ELF-1 (cell line): Measurements from ENCODE around the gene ADGRF1.

Experiments used
- DNase-seq: peaks from one replicate; pipeline ENCODE4 v3.0.0-alpha.2; 2016; ENCODE audit warnings: low read depth, low spot score

Gene ADGRF1

GRCh38 chr6:46983007-46983411, 59.1 kb downstream of the ADGRF1 start:
- peak; percentile 44 for DNase-seq

- DNase-seq, result no peak
Measured at GRCh38 chr6:46979206-46979605, 62.9 kb downstream of the ADGRF1 start.

GRCh38 chr6:46974786-46975185, 67.3 kb downstream of the ADGRF1 start:
- no peak for DNase-seq

- DNase-seq, result no peak
Measured at GRCh38 chr6:46973029-46973428, 69.1 kb downstream of the ADGRF1 start.

GRCh38 chr6:46972531-46972930, 69.6 kb downstream of the ADGRF1 start:
- no peak for DNase-seq

GRCh38 chr6:46969206-46969605, 72.9 kb downstream of the ADGRF1 start:
- no peak for DNase-seq

GRCh38 chr6:46967826-46968349, 74.2 kb downstream of the ADGRF1 start:
- DNase-seq, result no peak

GRCh38 chr6:46964716-46965519, 77.2 kb downstream of the ADGRF1 start:
- no peak for DNase-seq

GRCh38 chr6:46963626-46964025, 78.5 kb downstream of the ADGRF1 start:
- DNase-seq, result peak; percentile 33

DNA sequence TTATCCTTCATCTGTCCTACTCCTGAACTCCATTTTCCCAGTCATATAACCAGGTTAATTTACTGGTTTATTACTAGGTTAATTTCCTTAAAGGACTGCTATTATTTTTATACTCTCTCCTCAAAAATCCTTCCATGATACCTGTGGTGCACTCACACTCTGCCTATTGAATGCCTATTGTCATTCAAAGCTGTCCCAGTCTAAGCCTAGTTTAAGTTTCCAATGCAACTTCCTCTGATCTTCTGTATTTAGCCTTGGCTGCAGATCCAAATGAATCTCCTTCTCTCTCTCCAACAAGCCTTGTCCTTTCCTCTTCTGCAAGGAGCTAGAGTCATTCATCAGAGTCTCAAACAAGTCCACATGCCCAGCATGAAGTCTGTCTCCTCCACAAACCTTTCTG, 79.1 kb downstream of the ADGRF1 start:
- DNase-seq, result no peak

DNA sequence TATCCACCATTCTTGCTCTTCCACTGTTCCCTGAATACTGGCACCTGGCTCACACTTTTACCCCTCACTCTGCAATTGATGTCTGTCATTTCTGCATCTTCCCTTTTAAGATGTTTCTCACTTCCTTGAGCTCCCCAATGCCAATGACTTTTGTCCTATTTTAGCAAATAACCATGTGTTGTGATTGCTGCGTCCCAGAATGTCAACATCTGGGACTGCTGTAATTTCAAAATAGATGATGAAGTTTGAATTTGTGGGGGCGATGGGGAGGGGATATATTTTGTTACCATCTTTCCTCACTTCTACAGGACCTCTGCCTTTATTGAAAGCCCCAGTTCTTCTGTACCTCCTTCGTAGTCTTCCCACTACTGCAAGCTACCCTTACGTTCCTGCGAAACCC, 80.4 kb downstream of the ADGRF1 start:
- no peak for DNase-seq

- no peak for DNase-seq
Measured at GRCh38 chr6:46961232-46961631, 80.9 kb downstream of the ADGRF1 start.

DNA sequence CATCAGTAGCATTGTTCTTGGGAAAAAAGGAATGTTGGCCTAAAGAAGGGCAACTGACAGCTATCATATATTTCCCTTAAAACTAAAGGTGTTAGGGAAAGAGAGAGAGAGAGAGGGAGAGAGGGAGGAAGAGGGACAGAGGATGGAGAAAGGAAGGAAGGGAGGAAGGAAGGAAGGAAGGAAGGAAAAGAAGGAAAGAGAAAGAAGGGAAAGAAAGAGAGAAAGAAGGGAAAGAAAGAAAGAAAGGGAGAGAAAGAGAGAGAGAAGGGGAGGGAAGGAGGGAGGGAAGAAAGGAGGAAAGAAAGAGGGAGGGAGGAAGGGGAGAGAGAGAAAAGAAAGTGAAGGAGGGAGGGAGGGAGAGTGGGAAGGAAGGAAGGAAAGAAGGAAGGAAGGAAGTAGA, 82.7 kb downstream of the ADGRF1 start:
- DNase-seq, result no peak

DNA sequence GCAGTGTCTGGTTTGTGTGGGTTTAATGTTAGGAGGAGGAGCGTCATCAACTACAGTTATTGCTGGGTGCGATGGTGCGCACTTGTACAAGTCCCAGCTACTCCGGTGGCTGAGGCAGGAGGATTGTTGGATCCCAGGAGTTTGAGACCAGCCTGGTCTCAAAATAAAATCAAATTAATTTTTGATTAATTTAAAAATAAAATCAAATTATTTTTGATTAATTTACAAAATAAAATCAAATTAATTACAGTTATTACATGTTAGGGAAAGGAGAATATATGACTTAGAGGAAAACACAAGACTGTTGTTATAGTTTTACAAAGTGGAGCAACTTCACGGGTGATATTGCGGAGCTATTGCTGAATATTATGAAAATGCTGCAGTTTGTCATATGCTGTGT, 85.7 kb downstream of the ADGRF1 start:
- no peak for DNase-seq

DNA sequence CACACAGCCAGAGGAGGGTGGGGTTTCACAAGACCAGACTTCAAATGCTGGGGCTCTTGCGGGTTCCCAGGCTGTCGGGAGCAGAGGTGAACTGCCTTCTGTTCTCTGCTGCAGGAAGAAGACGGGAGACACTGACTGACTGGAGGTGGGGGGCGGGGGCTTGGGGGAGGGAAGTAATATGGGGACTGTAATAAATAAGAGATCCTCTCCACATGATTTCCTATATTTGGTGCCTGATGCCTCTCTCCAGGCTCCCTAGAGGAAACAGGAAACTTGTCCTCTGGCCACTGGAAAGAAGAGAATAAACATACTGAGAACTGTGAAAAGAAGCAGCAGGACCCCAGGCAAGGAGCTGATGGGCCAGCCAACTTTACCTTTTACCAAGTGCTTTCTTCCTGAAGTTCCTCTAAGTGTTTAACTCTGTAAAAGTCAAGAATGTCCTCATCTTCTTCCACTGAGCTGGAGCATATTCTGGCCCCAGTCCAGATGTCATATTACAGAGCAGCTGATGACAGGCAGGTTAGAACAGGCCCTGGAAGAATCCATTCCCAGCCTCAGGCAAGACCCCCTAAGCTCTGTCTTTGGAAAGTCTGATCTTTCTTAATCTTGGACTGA, 87.2 kb downstream of the ADGRF1 start:
- no peak for DNase-seq

GRCh38 chr6:46953921-46954320, 88.2 kb downstream of the ADGRF1 start:
- DNase-seq, result no peak

DNA sequence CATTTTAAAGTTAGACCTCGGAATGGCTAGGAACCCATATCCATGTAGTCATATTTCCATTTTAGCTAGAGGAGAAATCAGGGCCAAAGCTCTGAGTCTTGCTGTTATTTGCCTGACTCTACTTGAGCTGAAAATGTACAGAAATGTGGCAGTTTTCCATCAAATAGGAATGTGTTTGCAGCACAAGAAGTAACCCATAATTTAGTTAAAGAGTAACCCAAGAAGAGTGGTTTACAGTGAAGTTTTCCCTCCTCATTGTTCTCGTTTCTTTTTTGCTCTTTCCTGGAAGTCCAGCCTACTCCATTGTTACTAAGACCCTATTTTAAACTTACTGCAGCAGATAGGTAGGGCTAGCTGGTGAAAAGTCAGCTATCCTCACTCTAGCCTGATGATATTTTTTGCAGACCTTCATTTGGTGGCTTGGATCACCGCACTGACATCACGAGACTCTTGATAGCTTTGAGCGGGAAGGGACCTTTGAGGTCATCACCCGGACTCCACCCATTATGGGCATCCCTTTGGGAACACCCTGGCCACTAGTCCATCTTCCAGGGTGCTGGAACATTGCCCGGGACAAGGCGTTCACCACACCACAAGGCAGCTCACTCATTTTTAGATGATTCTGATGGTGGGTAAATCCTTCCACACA, 92.4 kb downstream of the ADGRF1 start:
- no peak for DNase-seq

DNA sequence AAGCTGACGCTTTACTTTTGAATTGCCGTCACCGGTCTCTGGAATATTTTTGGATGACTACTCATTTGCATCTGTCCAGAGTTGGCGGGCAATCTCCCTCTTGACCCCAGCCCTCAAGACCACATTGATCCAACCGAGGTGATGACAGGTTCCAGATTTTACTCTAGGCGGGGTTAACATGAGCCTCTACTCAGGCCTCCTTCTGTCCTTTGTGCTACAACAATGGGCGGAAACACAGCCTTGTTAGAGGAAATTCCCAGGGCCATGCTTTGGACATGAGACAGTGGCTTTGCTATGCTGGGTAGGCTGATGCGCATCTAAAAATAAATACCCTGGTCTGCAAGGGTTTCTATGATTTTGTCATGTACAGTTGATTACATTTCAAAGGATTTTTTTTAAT, 93.4 kb downstream of the ADGRF1 start:
- no peak for DNase-seq
